Activated CD8-positive, alpha-beta memory T cell treated with anti-CD3 and anti-CD28 coated beads, Interleukin-2, amount 10 ng/mL, durations not matched to agents 7 days and 5 days (primary cell): ENCODE measurements around the gene CNKSR2. TPM values are rescaled to one million over a fixed set of nuclear protein-coding genes. Genes with fewer than 3 reads are reported as not detected.

Experiments
- ATAC-seq: fragments of 150-1000 bp; cut with Tn5 transposase; one replicate; pipeline ENCODE4 v1.10.0; 2021; ENCODE audit warnings: moderate library complexity
- CTCF ChIA-PET: fragments of 350-600 bp; sonication (Branson Sonifier 250); formaldehyde crosslinking; loops from one replicate; lab custom pipeline; 2021; ENCODE audit warnings: antibody characterized with exemption; lab: Charles Lee
- DNase-seq: peaks from one replicate; pipeline ENCODE4 v3.0.0-alpha.2; 2020
- H3K27ac Mint-ChIP-seq: one replicate; pipeline ENCODE4 v1.8.0; 2021; ENCODE audit warnings: mild to moderate bottlenecking, mixed read lengths
- H3K27me3 Mint-ChIP-seq: one replicate; pipeline ENCODE4 v1.8.0; 2021; ENCODE audit warnings: mixed read lengths
- H3K36me3 Mint-ChIP-seq: one replicate; pipeline ENCODE4 v1.8.0; 2021; ENCODE audit warnings: mild to moderate bottlenecking, mixed read lengths
- H3K4me1 Mint-ChIP-seq: one replicate; pipeline ENCODE4 v1.8.0; 2021; ENCODE audit warnings: mixed read lengths
- H3K4me3 Mint-ChIP-seq: one replicate; pipeline ENCODE4 v1.8.0; 2021; ENCODE audit warnings: mild to moderate bottlenecking, moderate library complexity, mixed read lengths
- H3K9me3 Mint-ChIP-seq: one replicate; pipeline ENCODE4 v1.8.0; 2022; ENCODE audit warnings: low read depth, mixed read lengths
- total RNA-seq, 2 experiments: library from RNA; stranded (reverse); gene quantifications; one replicate each; pipeline ENCODE4 v1.2.3, GENCODE V29; 2021

Gene CNKSR2
- 1 to 10 TPM; 6.3 to 6.7 TPM for total RNA-seq

- Mint-ChIP-seq H3K36me3 (no peaks in the 10 kb centered on the region), H3K27me3 (peaks cover 11% of the 10 kb centered on the region), H3K4me1 (peaks cover 12% of the 10 kb centered on the region), H3K4me3 (peak within 1 kb of the TSS; percentile 83), H3K27ac (peak within 1 kb of the TSS; percentile 68), H3K9me3 (no peaks in the 10 kb centered on the region)
- ATAC-seq (peak; percentile 79), DNase-seq (peak; percentile 66)
- CTCF ChIA-PET: no interaction called here
Measured at GRCh38 chrX:21374163-21374993, at the start of gene CNKSR2. CNKSR2 (plus strand) TSS chrX:21374418; CDS start chrX:21374898, 480 bp downstream.

GRCh38 chrX:21354725-21355124 is 19.5 kb upstream of the CNKSR2 start:
- H3K27me3 Mint-ChIP-seq: no peaks in the 10 kb centered on the region
- H3K9me3 Mint-ChIP-seq: no peaks in the 10 kb centered on the region
- H3K4me1 Mint-ChIP-seq: no peaks in the 10 kb centered on the region
- H3K27ac Mint-ChIP-seq: no peak overlapping the region
- peaks cover 1% of the 10 kb centered on the region for H3K36me3 Mint-ChIP-seq
- DNase-seq (no peak), ATAC-seq (no peak)
- CTCF ChIA-PET: no interaction called here
- no peak overlapping the region for H3K4me3 Mint-ChIP-seq

- ATAC-seq: no peak
- Mint-ChIP-seq H3K4me1 (no peaks in the 10 kb centered on the region), H3K27ac (no peak overlapping the region), H3K27me3 (no peaks in the 10 kb centered on the region), H3K36me3 (peaks cover 1% of the 10 kb centered on the region), H3K9me3 (no peaks in the 10 kb centered on the region), H3K4me3 (no peak overlapping the region)
- DNase-seq: no peak
- CTCF ChIA-PET: no interaction called here
Measured at GRCh38 chrX:21355831-21356230, 18.4 kb upstream of the CNKSR2 start.

- H3K4me1 Mint-ChIP-seq: peaks cover 4% of the 10 kb centered on the region
- H3K9me3 Mint-ChIP-seq: no peaks in the 10 kb centered on the region
- H3K27me3 Mint-ChIP-seq: peaks cover 8% of the 10 kb centered on the region
- DNase-seq (no peak), ATAC-seq (no peak)
- CTCF ChIA-PET: no interaction called here
- no peak overlapping the region for H3K27ac Mint-ChIP-seq
- no peak overlapping the region for H3K4me3 Mint-ChIP-seq
- no peaks in the 10 kb centered on the region for H3K36me3 Mint-ChIP-seq
Measured at GRCh38 chrX:21369613-21370012, 4.6 kb upstream of the CNKSR2 start.

- DNase-seq: no peak
- H3K36me3 Mint-ChIP-seq: no peaks in the 10 kb centered on the region
- CTCF ChIA-PET: no interaction called here
Measured at GRCh38 chrX:21373001-21373400, 1.2 kb upstream of the CNKSR2 start.

GRCh38 chrX:21373637-21374162 is 518 bp upstream of the CNKSR2 start:
- DNase-seq: peak; percentile 39
- CTCF ChIA-PET: no interaction called here
- peak overlapping the region; percentile 40 for H3K27ac Mint-ChIP-seq
- H3K9me3 Mint-ChIP-seq: no peaks in the 10 kb centered on the region
- peaks cover 11% of the 10 kb centered on the region for H3K27me3 Mint-ChIP-seq
- peak; percentile 24 for ATAC-seq
- H3K36me3 Mint-ChIP-seq: no peaks in the 10 kb centered on the region
- peak overlapping the region; percentile 83 for H3K4me3 Mint-ChIP-seq
- peaks cover 13% of the 10 kb centered on the region for H3K4me1 Mint-ChIP-seq

More at GRCh38 chrX:21373001-21373400, 1.2 kb upstream of the CNKSR2 start:
- peaks cover 11% of the 10 kb centered on the region for H3K27me3 Mint-ChIP-seq
- no peaks in the 10 kb centered on the region for H3K9me3 Mint-ChIP-seq
- H3K27ac Mint-ChIP-seq: no peak overlapping the region
- no peak for ATAC-seq
- peaks cover 12% of the 10 kb centered on the region for H3K4me1 Mint-ChIP-seq
- H3K4me3 Mint-ChIP-seq: no peak overlapping the region

- Mint-ChIP-seq H3K36me3 (no peaks in the 10 kb centered on the region), H3K4me3 (peak overlapping the region; percentile 83), H3K27me3 (peaks cover 11% of the 10 kb centered on the region), H3K27ac (no peak overlapping the region), H3K4me1 (peaks cover 12% of the 10 kb centered on the region), H3K9me3 (no peaks in the 10 kb centered on the region)
- peak; percentile 40 for ATAC-seq
- no peak for DNase-seq
- CTCF ChIA-PET: no interaction called here
Measured at GRCh38 chrX:21374994-21375707, 933 bp downstream of the CNKSR2 start.

GRCh38 chrX:21375708-21376009 is 1.4 kb downstream of the CNKSR2 start:
- Mint-ChIP-seq H3K4me3 (peak overlapping the region; percentile 83), H3K27ac (no peak overlapping the region), H3K9me3 (no peaks in the 10 kb centered on the region), H3K36me3 (no peaks in the 10 kb centered on the region), H3K27me3 (peaks cover 11% of the 10 kb centered on the region), H3K4me1 (peaks cover 12% of the 10 kb centered on the region)
- ATAC-seq (no peak), DNase-seq (no peak)
- CTCF ChIA-PET: no interaction called here

GRCh38 chrX:21376636-21377035 is 2.4 kb downstream of the CNKSR2 start:
- H3K27ac Mint-ChIP-seq: no peak overlapping the region
- H3K9me3 Mint-ChIP-seq: no peaks in the 10 kb centered on the region
- ATAC-seq (no peak), DNase-seq (no peak)
- peaks cover 12% of the 10 kb centered on the region for H3K4me1 Mint-ChIP-seq
- H3K36me3 Mint-ChIP-seq: no peaks in the 10 kb centered on the region
- no peak overlapping the region for H3K4me3 Mint-ChIP-seq
- H3K27me3 Mint-ChIP-seq: peaks cover 9% of the 10 kb centered on the region
- CTCF ChIA-PET: no interaction called here

GRCh38 chrX:21379991-21380390 is 5.8 kb downstream of the CNKSR2 start:
- peaks cover 4% of the 10 kb centered on the region for H3K27me3 Mint-ChIP-seq

GRCh38 chrX:21382715-21383114 is 8.5 kb downstream of the CNKSR2 start:
- H3K9me3 Mint-ChIP-seq: no peaks in the 10 kb centered on the region
- no peak overlapping the region for H3K27ac Mint-ChIP-seq
- no peak for DNase-seq
- CTCF ChIA-PET: no interaction called here
- no peaks in the 10 kb centered on the region for H3K36me3 Mint-ChIP-seq
- no peaks in the 10 kb centered on the region for H3K27me3 Mint-ChIP-seq
- H3K4me1 Mint-ChIP-seq: peaks cover 3% of the 10 kb centered on the region
- H3K4me3 Mint-ChIP-seq: no peak overlapping the region
- no peak for ATAC-seq

More at GRCh38 chrX:21379991-21380390, 5.8 kb downstream of the CNKSR2 start:
- Mint-ChIP-seq H3K4me1 (peaks cover 12% of the 10 kb centered on the region), H3K4me3 (no peak overlapping the region), H3K9me3 (no peaks in the 10 kb centered on the region), H3K36me3 (no peaks in the 10 kb centered on the region), H3K27ac (no peak overlapping the region)
- CTCF ChIA-PET: no interaction called here
- no peak for DNase-seq
- ATAC-seq: no peak

GRCh38 chrX:21383546-21383945 is 9.3 kb downstream of the CNKSR2 start:
- ATAC-seq: no peak
- H3K27ac Mint-ChIP-seq: no peak overlapping the region
- no peaks in the 10 kb centered on the region for H3K27me3 Mint-ChIP-seq
- H3K4me3 Mint-ChIP-seq: no peak overlapping the region
- H3K9me3 Mint-ChIP-seq: no peaks in the 10 kb centered on the region
- H3K36me3 Mint-ChIP-seq: no peaks in the 10 kb centered on the region
- no peak for DNase-seq
- peaks cover 3% of the 10 kb centered on the region for H3K4me1 Mint-ChIP-seq
- CTCF ChIA-PET: no interaction called here

GRCh38 chrX:21384178-21384577 is 10.0 kb downstream of the CNKSR2 start:
- ATAC-seq: no peak

GRCh38 chrX:21394792-21395191 is 20.6 kb downstream of the CNKSR2 start:
- H3K36me3 Mint-ChIP-seq: peaks cover 5% of the 10 kb centered on the region
- H3K4me1 Mint-ChIP-seq: no peaks in the 10 kb centered on the region
- peaks cover 3% of the 10 kb centered on the region for H3K9me3 Mint-ChIP-seq
- ATAC-seq (no peak), DNase-seq (no peak)
- no peak overlapping the region for H3K4me3 Mint-ChIP-seq
- H3K27ac Mint-ChIP-seq: no peak overlapping the region
- no peaks in the 10 kb centered on the region for H3K27me3 Mint-ChIP-seq
- CTCF ChIA-PET: no interaction called here

More at GRCh38 chrX:21384178-21384577, 10.0 kb downstream of the CNKSR2 start:
- no peaks in the 10 kb centered on the region for H3K4me1 Mint-ChIP-seq
- no peak overlapping the region for H3K27ac Mint-ChIP-seq
- no peak for DNase-seq
- H3K27me3 Mint-ChIP-seq: no peaks in the 10 kb centered on the region
- no peak overlapping the region for H3K4me3 Mint-ChIP-seq
- H3K9me3 Mint-ChIP-seq: no peaks in the 10 kb centered on the region
- CTCF ChIA-PET: no interaction called here
- no peaks in the 10 kb centered on the region for H3K36me3 Mint-ChIP-seq
